ENCODE measurements around the gene KIRREL2.
A peak's percentile ranks its signal among the peaks of the same experiment; 100 is the strongest.

KIRREL2 gene

GRCh38 chr19:35845215-35846037 is 11.3 kb upstream of the KIRREL2 start:
- peak; percentile 51 to 68 (median 59) for DNase-seq

- peak in 1 of 3 donors; percentile 20 for DNase-seq
Observed at GRCh38 chr19:35846038-35846668, 10.6 kb upstream of the KIRREL2 start.

- DNase-seq = no peak
Observed at GRCh38 chr19:35847911-35848310, 8.8 kb upstream of the KIRREL2 start.

GRCh38 chr19:35848486-35848885 is 8.2 kb upstream of the KIRREL2 start:
- no peak for DNase-seq

GRCh38 chr19:35848919-35849505 is 7.7 kb upstream of the KIRREL2 start:
- DNase-seq = no peak

GRCh38 chr19:35851213-35852028 is 5.3 kb upstream of the KIRREL2 start:
- DNase-seq = no peak

GRCh38 chr19:35852029-35852780 is 4.5 kb upstream of the KIRREL2 start, which contains the start of gene NPHS1:
Gene NPHS1 (minus strand): TSS chr19:35852504. CDS start chr19:35851837, 667 bp downstream.
- DNase-seq = no peak

- DNase-seq = no peak
Observed at GRCh38 chr19:35853038-35853756, 3.5 kb upstream of the KIRREL2 start.

- DNase-seq = no peak
Observed at GRCh38 chr19:35858311-35858710, 1.6 kb downstream of the KIRREL2 start.

GRCh38 chr19:35859414-35859813 is 2.7 kb downstream of the KIRREL2 start:
- no peak for DNase-seq

- no peak for DNase-seq
Observed at GRCh38 chr19:35860436-35860817, 3.7 kb downstream of the KIRREL2 start.

GRCh38 chr19:35860818-35861639 is 4.3 kb downstream of the KIRREL2 start:
- DNase-seq = no peak

- no peak for DNase-seq
Observed at GRCh38 chr19:35861640-35862160, 5.0 kb downstream of the KIRREL2 start.

- no peak for DNase-seq
Observed at GRCh38 chr19:35862528-35862927, 5.8 kb downstream of the KIRREL2 start.

GRCh38 chr19:35863018-35863417 is 6.3 kb downstream of the KIRREL2 start:
- no peak for DNase-seq

GRCh38 chr19:35868172-35868822 is 11.6 kb downstream of the KIRREL2 start, which contains the start of gene APLP1:
Gene APLP1 (plus strand): TSS chr19:35868574. CDS start chr19:35868637, 63 bp downstream.
- peak; percentile 49 to 88 (median 72) for DNase-seq

- no peak for DNase-seq
Observed at GRCh38 chr19:35868823-35869326, 12.2 kb downstream of the KIRREL2 start.

- peak; percentile 79 to 90 (median 80) for DNase-seq
Observed at GRCh38 chr19:35869327-35870123, 12.8 kb downstream of the KIRREL2 start.

Data from suppressor macrophage treated with lipopolysaccharide for 1 hour (primary cell).